Activated T-cell treated with anti-CD3 and anti-CD28 coated beads, Interleukin-2, amount 50 U/mL, for 72 hours (primary cell): ENCODE data around the gene FOXC2. TPM values are rescaled to one million over a fixed set of nuclear protein-coding genes. Genes with fewer than 3 reads are reported as not detected.
"Not testable (repeated sequence)": the region's sequence is repeated elsewhere in the genome, so short reads cannot be mapped to it uniquely, and the experiment has no call there.

Experiments
- ATAC-seq, 2 donors: fragments of 150-1000 bp; cut with Tn5 transposase; replicated peaks in 1 of 2; 2 replicates each; pipeline ENCODE4 v1.10.0; 2021; ENCODE audit warnings: moderate library complexity in 2 of 2, mild to moderate bottlenecking in 1 of 2
- DNase-seq, 2 donors: peaks; one replicate each; pipeline ENCODE4 v3.0.0; 2021 to 2022; ENCODE audit warnings: mixed read lengths in 1 of 2
- H3K27ac Mint-ChIP-seq: one replicate; pipeline ENCODE4 v1.8.0; 2022; ENCODE audit warnings: mild to moderate bottlenecking, moderate library complexity, mixed read lengths
- H3K27me3 Mint-ChIP-seq: one replicate; pipeline ENCODE4 v1.8.0; 2022; ENCODE audit warnings: low read depth, mixed read lengths
- H3K36me3 Mint-ChIP-seq, 2 donors: one replicate each; pipeline ENCODE4 v1.8.0; 2022; ENCODE audit warnings: mixed read lengths in 2 of 2, mild to moderate bottlenecking in 1 of 2; ENCODE audit not compliant: insufficient read depth in 2 of 2
- H3K4me1 Mint-ChIP-seq: one replicate; pipeline ENCODE4 v1.8.0; 2022; ENCODE audit warnings: low read depth, mixed read lengths
- H3K4me3 Mint-ChIP-seq, 2 donors: one replicate each; pipeline ENCODE4 v1.8.0; 2022; ENCODE audit warnings: mild to moderate bottlenecking in 2 of 2, mixed read lengths in 2 of 2, moderate library complexity in 2 of 2
- H3K9me3 Mint-ChIP-seq, 2 donors: one replicate each; pipeline ENCODE4 v1.8.0; 2022; ENCODE audit warnings: mixed read lengths in 2 of 2
- total RNA-seq, 2 donors: library from RNA; stranded (reverse); gene quantifications; one replicate each; pipeline ENCODE4 v1.2.3, GENCODE V29; 2022

FOXC2 gene
- total RNA-seq, 2 donors from 2014 or later, result not detected

DNA sequence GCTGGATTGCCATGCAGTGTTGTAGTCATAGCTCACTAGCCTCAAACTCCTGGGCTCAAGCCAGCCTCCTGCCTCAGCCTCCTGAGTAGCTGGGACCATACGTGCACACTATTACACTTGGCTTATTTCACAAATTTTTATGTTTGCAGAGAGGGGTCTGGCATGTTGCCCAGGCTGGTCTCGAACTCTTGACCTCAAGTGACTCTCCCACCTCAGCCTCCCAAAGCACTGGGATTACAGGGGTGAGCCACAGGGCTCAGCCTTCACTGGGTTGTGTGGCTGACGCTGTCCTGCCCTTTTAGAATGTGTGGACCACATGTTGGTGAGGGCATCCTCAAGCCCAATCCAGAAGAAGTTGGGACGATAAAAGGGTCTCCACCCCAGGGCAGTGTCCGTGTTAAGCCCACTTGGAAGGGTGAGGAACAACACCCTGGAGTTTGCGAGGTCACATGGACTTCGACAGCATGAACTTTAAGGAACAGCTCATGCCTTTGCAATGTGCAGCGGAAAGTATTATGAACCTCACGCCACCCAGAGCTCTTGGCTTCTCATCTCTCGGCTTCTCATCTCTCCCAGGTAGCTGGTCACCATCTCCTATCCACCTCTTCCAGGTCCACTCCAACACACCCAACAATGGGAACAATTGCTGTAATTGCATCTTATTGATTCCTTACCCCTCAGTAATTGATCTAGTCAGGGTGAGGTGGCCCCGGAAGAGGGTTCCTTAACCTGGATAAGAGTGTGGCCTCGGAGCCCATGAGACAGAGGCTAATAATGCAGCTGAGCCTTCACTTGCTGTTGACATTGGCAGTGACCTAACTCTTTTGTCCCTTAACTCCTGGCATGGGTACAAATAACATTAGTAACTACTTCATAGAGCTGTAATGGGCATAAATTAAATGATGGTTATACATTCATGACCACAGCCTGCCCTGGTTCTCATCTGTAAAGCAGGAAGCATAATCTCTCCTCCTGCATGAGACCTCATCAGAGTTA is 18.4 kb downstream of the FOXC2 start:
- ATAC-seq (no peak), DNase-seq (no peak)

DNA sequence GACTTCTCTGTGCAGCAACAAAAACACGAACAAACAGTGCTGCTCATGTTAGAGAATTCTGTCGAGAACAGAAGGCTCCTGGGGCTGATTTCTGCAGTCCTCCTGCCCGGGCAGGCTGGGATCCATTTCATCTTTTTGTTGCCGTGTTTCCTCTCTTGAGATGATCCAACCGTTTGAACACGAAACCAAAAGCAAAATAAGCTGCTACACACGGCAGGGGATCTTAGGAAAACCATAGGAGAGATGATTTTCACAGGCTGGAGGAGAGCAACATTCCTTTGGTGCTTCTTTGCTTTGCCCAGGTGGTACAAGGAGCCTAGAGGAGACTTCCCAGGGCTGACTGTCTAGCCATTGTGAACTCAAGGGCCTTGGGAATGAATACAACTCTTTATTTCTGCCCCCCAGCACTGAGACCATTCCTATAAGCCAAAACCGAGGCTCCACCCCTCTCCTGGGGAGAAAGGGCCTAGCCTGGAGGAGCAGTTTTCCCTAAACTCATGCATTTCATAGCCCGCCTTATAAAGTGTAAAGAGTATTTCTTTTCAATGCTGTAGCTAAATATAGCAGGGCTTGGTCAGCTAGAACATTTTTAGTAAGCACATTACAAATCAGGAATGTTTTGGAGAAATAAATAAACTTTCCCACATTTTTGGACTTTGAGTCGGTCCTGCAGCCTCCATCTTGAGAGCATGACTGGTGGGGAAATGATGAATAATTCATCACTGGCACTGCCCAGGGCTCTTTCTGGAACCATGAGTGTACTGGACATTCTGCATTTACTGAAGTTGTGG is 19.4 kb downstream of the FOXC2 start:
- Mint-ChIP-seq H3K36me3 (no peaks in the 10 kb centered on the region), H3K27ac (no peak overlapping the region), H3K9me3 (no peaks in the 10 kb centered on the region), H3K27me3 (peaks cover 17% of the 10 kb centered on the region), H3K4me3 (no peak overlapping the region), H3K4me1 (no peaks in the 10 kb centered on the region)
- ATAC-seq (no peak), DNase-seq (no peak)

More for the DNA sequence above, 18.4 kb downstream of the FOXC2 start:
- H3K27me3 Mint-ChIP-seq, result peaks cover 26% of the 10 kb centered on the region
- no peak overlapping the region for H3K27ac Mint-ChIP-seq
- H3K36me3 Mint-ChIP-seq, result no peaks in the 10 kb centered on the region
- no peaks in the 10 kb centered on the region for H3K9me3 Mint-ChIP-seq
- no peaks in the 10 kb centered on the region for H3K4me1 Mint-ChIP-seq
- H3K4me3 Mint-ChIP-seq, result no peak overlapping the region

DNA sequence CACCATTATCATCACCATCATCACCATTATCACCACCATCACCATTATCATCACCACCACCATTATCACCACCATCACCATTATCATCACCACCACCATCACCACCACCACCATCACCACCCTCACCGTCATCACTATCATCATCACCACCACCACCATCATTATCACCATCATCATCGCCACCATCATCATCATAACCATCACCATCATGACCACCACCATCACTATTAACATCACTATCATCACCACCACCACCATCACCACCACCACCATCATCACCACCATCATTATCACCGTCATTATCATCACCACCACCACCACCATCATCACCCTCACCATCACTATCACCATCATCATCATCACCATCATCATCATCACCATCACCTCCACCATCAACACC is 20.9 kb downstream of the FOXC2 start:
- H3K36me3 Mint-ChIP-seq, result no peaks in the 10 kb centered on the region
- H3K27me3 Mint-ChIP-seq, result peaks cover 13% of the 10 kb centered on the region
- no peaks in the 10 kb centered on the region for H3K4me1 Mint-ChIP-seq
- DNase-seq (no peak), ATAC-seq (no peak)
- H3K4me3 Mint-ChIP-seq, result no peak overlapping the region
- H3K27ac Mint-ChIP-seq, result no peak overlapping the region
- H3K9me3 Mint-ChIP-seq, result peaks cover 0 to 4% of the 10 kb centered on the region in 2 donors

DNA sequence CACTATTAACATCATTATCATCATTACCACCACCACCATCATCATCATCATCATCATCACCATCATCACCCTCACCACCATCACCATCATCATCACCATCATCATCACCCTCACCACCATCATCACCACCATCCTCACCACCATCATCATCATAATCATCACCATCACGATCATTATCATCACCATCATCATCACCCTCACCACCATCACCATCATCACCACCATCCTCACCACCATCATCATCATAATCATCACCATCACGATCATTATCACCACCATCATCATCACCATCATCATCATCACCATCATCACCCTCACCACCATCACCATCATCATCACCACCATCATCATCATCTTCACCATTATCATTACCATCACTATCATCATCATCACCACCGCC is 21.3 kb downstream of the FOXC2 start:
- H3K4me3 Mint-ChIP-seq, H3K36me3 Mint-ChIP-seq, H3K9me3 Mint-ChIP-seq, H3K27ac Mint-ChIP-seq, H3K4me1 Mint-ChIP-seq, ATAC-seq, DNase-seq: not testable (repeated sequence)
- H3K27me3 Mint-ChIP-seq, result peaks cover 14% of the 10 kb centered on the region

DNA sequence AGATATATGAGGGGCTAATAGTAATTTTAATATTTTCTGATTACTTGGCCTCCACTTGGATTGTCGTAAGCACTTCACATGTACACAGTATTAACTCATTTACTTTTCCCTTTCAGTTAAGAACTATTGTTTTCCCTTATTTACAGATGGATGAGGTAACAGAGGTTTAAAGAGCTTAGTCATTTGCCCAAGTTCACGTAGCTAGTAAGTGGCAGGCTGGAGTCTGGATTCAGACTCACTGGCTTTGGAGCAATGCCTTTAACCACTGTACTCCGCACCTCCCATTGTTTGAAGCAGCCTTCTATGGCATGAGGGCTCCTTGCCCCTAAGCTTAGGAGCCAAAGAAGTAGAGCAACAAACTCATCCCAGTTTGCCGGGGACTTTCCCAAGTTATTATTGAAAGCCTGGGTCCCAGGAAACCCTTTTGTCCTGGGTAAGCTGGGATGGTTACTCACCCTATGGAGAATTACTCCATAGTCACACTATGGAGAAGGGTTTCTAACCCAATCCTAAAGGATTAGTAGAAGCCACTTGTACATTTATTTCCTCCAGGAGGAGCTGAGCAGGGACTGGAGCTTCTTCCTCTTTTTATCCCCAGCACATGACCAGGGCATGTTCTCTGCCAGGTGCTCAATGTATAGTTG is 24.0 kb downstream of the FOXC2 start:
- H3K27ac Mint-ChIP-seq, result no peak overlapping the region
- H3K4me3 Mint-ChIP-seq, result no peak overlapping the region
- no peaks in the 10 kb centered on the region for H3K36me3 Mint-ChIP-seq

DNA sequence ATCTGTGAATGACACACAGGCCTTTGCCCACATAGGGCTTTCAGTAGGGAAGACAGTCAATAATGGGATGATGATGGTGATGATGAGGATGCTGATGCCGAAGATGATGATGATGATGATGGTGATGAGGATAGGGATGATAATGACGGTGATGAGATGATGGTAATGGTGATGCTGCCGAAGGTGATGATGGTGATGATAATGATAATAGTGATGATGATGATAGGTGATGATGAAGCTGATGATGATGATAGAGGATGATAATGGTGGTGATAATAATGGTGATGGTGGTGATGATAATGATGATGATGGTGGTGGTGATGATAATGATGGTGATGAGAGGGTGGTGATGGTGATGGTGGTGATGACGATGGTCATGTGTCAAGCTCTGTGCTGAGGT is 24.6 kb downstream of the FOXC2 start:
- Mint-ChIP-seq H3K9me3 (peaks cover 0 to 4% of the 10 kb centered on the region in 2 donors), H3K4me3 (no peak overlapping the region), H3K4me1 (peaks cover 5% of the 10 kb centered on the region), H3K36me3 (no peaks in the 10 kb centered on the region), H3K27me3 (peaks cover 26% of the 10 kb centered on the region), H3K27ac (no peak overlapping the region)
- no peak for DNase-seq
- ATAC-seq, result no peak

More for the DNA sequence above, 24.0 kb downstream of the FOXC2 start:
- peaks cover 5% of the 10 kb centered on the region for H3K4me1 Mint-ChIP-seq
- ATAC-seq, result no peak
- H3K27me3 Mint-ChIP-seq, result peaks cover 26% of the 10 kb centered on the region
- DNase-seq, result no peak
- peaks cover 0 to 4% of the 10 kb centered on the region in 2 donors for H3K9me3 Mint-ChIP-seq

DNA sequence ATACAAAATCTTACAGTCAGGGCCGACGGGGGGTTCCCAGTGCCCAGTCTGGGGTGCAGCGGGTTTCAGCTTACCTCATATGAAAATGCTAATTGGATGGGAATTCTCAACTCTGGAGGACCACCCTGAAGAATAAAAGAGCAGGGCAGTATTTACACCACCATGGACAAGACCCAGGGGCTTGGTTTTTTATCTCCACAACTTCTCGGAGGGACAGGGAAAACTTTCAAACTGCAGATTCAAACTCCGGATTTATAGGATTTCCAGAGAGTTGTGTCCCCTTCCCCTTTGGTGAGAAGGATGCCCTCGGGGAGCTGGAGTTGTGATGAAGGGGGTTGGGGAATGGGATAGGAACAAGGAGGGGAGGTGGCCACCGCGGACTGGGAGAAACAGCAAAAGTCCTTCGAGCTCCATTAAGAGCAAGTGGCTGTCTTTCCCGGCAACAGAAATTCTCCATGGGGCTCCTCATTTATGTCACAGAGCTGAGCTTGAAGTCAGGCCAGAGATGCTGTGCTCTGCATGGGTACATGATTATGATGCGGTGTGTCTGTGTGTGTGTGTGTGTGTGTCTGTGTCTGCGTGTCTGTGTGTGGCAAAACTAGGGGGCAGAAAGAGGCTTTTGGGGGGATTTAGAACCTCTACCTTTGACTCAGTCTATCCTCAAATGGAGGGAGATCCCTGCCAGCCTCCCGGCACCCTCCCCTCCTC is 27.4 kb downstream of the FOXC2 start:
- no peak overlapping the region for H3K27ac Mint-ChIP-seq
- DNase-seq (no peak), ATAC-seq (no peak)
- peaks cover 0 to 4% of the 10 kb centered on the region in 2 donors for H3K9me3 Mint-ChIP-seq
- H3K27me3 Mint-ChIP-seq, result peaks cover 38% of the 10 kb centered on the region
- H3K4me3 Mint-ChIP-seq, result no peak overlapping the region
- peaks cover 9% of the 10 kb centered on the region for H3K4me1 Mint-ChIP-seq
- no peaks in the 10 kb centered on the region for H3K36me3 Mint-ChIP-seq

DNA sequence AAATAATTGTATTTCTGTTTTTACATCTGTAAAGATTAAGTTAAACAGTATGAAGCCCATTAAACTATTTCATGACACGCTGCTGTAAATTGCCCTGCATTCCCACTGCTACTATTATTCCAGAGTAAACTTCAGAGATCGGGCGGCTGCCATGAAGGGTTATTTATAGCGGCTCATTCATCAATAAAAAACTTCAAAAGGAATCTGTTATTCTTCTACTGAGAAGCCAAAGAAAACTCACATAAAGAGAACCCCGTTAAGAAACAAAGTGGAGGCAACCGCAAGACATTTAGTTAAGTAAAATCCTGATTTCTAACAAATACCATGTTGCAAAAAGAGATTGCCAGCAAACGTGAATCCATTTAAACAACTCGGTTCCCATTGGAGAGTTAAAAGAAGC is 28.1 kb downstream of the FOXC2 start:
- H3K27me3 Mint-ChIP-seq, result peaks cover 43% of the 10 kb centered on the region
- no peak for ATAC-seq
- no peaks in the 10 kb centered on the region for H3K36me3 Mint-ChIP-seq
- peaks cover 0 to 4% of the 10 kb centered on the region in 2 donors for H3K9me3 Mint-ChIP-seq
- peaks cover 13% of the 10 kb centered on the region for H3K4me1 Mint-ChIP-seq
- no peak overlapping the region for H3K4me3 Mint-ChIP-seq
- H3K27ac Mint-ChIP-seq, result no peak overlapping the region
- DNase-seq, result no peak

DNA sequence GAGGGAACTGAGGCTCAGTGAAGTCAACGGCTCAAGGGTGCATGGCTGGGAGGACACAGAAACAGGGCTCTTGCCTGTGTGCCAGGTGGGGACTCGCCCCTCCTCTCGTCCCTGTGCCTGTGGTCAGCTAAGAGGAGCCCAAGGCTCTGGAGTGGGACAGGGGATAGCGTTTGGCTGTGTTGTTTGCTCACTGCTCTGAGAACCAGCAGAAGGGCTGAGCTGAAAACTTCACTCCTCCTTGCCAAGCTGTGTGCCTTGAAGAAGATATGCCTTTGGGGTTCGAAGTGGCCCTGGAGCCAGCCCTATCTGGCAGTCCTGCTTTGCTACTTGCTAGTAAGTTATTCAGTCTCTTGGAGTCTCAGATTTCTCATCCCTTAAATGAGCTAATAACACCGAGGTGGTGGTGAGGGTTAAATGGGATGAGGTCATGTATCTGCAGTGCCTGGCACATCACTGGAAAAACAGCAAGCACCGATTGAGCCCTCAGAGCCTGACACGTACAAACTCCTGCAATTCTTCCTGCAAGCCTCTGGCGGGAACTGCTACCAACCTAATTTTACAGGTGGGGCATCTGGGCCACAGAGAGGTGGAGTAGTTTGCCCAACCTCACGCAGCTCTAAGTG is 29.5 kb downstream of the FOXC2 start:
- no peak for DNase-seq
- Mint-ChIP-seq H3K4me1 (peaks cover 13% of the 10 kb centered on the region), H3K9me3 (peaks cover 0 to 4% of the 10 kb centered on the region in 2 donors), H3K27me3 (peaks cover 49% of the 10 kb centered on the region), H3K27ac (no peak overlapping the region), H3K36me3 (no peaks in the 10 kb centered on the region), H3K4me3 (no peak overlapping the region)
- no peak for ATAC-seq

DNA sequence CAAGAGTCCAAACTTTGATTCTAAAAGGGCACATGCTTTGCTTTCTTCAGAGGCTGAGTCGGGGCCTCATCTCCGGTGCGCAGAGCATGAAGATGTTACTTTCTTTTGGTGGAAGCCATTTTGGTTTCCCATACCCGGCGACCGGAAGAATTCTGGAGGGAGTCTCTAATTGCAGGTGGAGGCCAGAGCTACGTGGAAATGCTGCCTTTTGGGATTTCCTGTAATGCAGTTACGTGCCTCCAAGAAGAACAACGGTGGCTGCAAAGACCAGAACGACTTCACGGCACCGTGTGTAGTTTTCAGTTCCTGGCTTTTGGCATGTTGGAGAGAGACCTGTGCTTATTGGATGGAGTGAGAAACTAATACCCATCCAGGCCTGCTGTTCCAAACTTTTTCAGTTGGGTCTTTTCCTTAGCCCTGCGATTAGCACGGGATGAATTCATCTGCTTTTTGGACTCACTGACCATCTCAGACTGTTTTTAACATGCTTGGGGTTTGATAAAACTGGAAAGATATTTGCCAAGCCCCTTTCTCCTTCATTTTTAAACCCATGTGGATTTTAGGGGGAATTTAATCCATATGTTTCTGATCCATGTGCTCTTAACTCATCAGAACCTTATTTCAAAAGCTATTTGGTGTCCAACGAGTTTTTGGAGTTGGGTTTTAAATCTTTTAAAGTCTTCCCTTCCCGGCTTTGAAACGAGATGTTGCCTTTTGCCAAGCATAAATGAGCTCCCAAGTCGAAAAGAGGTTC is 30.7 kb downstream of the FOXC2 start:
- H3K4me1 Mint-ChIP-seq, result peaks cover 13% of the 10 kb centered on the region

DNA sequence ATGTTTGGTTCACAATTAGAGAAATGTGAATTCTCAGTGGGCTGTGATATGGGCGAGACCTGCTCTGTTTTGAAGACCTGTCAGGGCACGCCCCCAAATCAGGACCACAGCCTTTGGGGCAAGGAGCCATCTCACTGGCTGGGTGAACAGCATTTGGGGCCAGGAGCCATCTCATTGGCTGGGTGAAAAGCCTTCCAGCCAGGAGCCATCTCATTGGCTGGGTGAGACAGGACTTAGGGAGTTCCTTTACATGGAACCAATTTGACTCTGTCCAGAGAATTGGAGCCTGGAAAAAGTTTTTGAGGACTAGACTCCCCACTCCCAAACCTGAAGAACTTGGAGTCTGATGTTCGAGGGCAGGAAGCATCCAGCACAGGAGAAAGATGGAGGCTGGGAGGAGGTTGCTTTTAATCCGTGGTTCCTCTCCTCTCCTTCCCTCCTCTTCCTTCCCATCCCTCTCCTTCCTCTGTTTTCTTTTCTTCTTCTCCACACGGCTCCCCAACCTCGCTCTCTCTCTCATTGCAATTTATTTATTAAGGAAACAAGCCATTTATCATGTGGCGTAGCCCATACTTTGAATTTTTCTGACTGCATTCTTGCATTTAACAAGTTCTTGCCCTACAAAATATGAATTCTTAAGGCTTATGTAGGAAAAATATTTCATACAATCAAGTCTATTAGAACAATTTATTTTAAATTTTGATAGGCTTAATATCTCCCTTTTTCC is 31.4 kb downstream of the FOXC2 start:
- H3K4me3 Mint-ChIP-seq, result no peak overlapping the region
- ATAC-seq (no peak), DNase-seq (no peak)
- no peak overlapping the region for H3K27ac Mint-ChIP-seq
- H3K36me3 Mint-ChIP-seq, result no peaks in the 10 kb centered on the region
- no peaks in the 10 kb centered on the region for H3K9me3 Mint-ChIP-seq
- peaks cover 13% of the 10 kb centered on the region for H3K4me1 Mint-ChIP-seq
- H3K27me3 Mint-ChIP-seq, result peaks cover 49% of the 10 kb centered on the region

More for the DNA sequence above, 30.7 kb downstream of the FOXC2 start:
- ATAC-seq (no peak), DNase-seq (no peak)
- H3K36me3 Mint-ChIP-seq, result no peaks in the 10 kb centered on the region
- H3K27ac Mint-ChIP-seq, result no peak overlapping the region
- H3K9me3 Mint-ChIP-seq, result no peaks in the 10 kb centered on the region
- peaks cover 51% of the 10 kb centered on the region for H3K27me3 Mint-ChIP-seq
- H3K4me3 Mint-ChIP-seq, result no peak overlapping the region
